GM21360 (cell line): Measurements from ENCODE around the gene PLEKHG4B.

Source experiments
- ATAC-seq: cut with Tn5 transposase; IDR thresholded peaks from one replicate; pipeline ENCODE4 v1.9.1; 2021; ENCODE audit warnings: mild to moderate bottlenecking, moderate library complexity; ENCODE audit not compliant: unreplicated experiment

Gene PLEKHG4B

GRCh38 chr5:128446-128845, 36.5 kb downstream of the PLEKHG4B start:
- no peak for ATAC-seq

- no peak for ATAC-seq
These were observed 37.2 kb downstream of the PLEKHG4B start for GRCh38 chr5:129148-129547.

GRCh38 chr5:129820-130219, 37.9 kb downstream of the PLEKHG4B start:
- no peak for ATAC-seq

GRCh38 chr5:130601-131131, 38.7 kb downstream of the PLEKHG4B start:
- ATAC-seq, result no peak

- ATAC-seq, result no peak
These were observed 44.9 kb downstream of the PLEKHG4B start for GRCh38 chr5:136901-137300.

GRCh38 chr5:137741-138140, 45.8 kb downstream of the PLEKHG4B start:
- no peak for ATAC-seq

GRCh38 chr5:138936-139335, 47.0 kb downstream of the PLEKHG4B start:
- no peak for ATAC-seq

- no peak for ATAC-seq
These were observed 47.8 kb downstream of the PLEKHG4B start for GRCh38 chr5:139579-140442.

GRCh38 chr5:140443-140829, 48.5 kb downstream of the PLEKHG4B start:
- ATAC-seq, result no peak

GRCh38 chr5:141211-141610, 49.2 kb downstream of the PLEKHG4B start:
- no peak for ATAC-seq

- ATAC-seq, result no peak
These were observed 49.8 kb downstream of the PLEKHG4B start for GRCh38 chr5:141761-142160.

GRCh38 chr5:142246-142810, 50.4 kb downstream of the PLEKHG4B start:
- no peak for ATAC-seq

GRCh38 chr5:143041-143440, 51.1 kb downstream of the PLEKHG4B start:
- no peak for ATAC-seq

GRCh38 chr5:144941-145340, 53.0 kb downstream of the PLEKHG4B start:
- ATAC-seq, result no peak

GRCh38 chr5:145585-146323, 53.8 kb downstream of the PLEKHG4B start:
- no peak for ATAC-seq

GRCh38 chr5:147751-148150, 55.8 kb downstream of the PLEKHG4B start:
- no peak for ATAC-seq

- no peak for ATAC-seq
These were observed 57.9 kb downstream of the PLEKHG4B start for GRCh38 chr5:149745-150485.

GRCh38 chr5:150746-151145, 58.8 kb downstream of the PLEKHG4B start:
- ATAC-seq, result no peak

GRCh38 chr5:152077-152476, 60.1 kb downstream of the PLEKHG4B start:
- ATAC-seq, result no peak

- ATAC-seq, result no peak
These were observed 61.3 kb downstream of the PLEKHG4B start for GRCh38 chr5:153256-153655.

GRCh38 chr5:154236-154635, 62.3 kb downstream of the PLEKHG4B start:
- ATAC-seq, result no peak
